ENCODE results near the gene RRP36.
A peak's percentile ranks its signal among the peaks of the same experiment; 100 is the strongest.

Gene RRP36

DNA sequence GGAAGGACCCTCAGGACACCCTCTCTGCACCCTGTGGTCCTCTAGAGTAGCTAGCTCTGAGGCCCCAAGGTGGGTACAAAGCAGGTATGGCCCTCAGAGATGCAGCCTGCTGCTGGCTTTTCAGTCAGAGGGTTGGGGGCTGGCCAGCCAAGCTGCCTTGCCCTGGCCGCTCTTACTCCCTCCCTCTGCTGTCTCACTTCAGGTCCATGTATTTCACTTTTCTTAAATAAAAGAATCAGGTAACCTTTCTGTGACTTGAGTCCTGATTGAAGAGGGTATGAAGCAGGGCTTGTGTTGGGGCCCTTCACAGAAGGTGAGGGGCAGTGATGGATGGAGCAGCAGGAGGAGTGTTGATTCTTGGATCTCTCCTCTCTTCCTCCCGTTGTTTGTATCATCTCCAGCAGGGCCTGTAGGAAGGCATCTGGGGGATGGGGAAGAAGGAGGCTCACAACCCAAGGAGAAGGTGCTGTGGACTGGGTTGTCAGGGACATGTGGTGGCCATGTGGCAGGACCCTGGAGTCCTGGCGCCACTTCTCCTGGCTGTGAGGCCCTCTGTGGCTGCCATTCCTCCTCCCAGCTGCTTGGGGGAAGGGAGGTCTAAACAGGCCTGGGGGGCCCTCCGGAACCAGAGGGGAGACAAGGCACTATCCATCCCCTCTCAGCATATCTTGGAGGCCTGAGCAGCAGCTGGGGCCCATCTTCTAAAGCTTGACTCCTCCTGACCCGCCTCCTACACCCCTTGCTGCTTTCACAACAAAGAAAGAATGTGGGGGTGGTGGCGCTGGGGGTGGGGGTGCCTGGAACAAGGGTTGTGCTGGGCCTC, 53.6 kb downstream of the RRP36 start:
- DNase-seq: peak; percentile 65

DNA sequence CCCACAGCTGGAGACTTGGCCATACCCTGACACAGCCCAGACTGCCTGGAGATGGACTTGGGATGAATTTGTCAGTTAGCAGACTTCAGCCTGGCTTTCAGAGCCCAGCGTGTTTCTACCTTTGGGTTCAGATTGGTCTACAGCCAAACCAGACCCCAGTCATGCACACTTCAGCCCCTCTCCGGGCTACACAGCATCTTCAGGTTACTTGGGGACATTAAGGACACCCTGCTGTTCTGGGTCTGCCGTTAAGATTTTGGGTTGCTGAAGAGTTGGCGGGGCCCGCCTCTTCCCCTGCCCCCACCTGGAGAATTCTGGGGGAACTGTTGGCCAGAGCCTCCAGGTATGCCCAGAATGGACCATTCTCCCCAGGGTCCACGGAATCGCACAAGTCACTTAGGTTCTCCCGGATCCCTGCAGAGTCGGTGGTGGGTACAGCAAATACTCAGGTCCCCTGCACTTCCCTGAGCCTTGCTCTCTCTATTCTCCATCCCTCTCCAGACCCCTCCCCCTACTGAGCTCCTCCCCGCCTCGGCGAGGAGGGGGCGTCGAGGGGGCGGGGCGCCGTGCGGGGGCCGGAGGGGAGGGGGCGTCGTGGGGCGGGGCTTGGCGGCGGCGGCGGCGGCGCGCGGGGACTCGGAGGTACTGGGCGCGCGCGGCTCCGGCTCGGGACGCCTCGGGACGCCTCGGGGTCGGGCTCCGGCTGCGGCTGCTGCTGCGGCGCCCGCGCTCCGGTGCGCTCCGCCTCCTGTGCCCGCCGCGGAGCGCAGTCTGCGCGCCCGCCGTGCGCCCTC, 54.4 kb downstream of the RRP36 start, which contains the start of gene PTK7:
PTK7 (plus strand) TSS at position 645 of the 794 bp plus-strand sequence. CDS start 175 bp downstream, outside the sequence.
- peak; percentile 45 for DNase-seq

DNA sequence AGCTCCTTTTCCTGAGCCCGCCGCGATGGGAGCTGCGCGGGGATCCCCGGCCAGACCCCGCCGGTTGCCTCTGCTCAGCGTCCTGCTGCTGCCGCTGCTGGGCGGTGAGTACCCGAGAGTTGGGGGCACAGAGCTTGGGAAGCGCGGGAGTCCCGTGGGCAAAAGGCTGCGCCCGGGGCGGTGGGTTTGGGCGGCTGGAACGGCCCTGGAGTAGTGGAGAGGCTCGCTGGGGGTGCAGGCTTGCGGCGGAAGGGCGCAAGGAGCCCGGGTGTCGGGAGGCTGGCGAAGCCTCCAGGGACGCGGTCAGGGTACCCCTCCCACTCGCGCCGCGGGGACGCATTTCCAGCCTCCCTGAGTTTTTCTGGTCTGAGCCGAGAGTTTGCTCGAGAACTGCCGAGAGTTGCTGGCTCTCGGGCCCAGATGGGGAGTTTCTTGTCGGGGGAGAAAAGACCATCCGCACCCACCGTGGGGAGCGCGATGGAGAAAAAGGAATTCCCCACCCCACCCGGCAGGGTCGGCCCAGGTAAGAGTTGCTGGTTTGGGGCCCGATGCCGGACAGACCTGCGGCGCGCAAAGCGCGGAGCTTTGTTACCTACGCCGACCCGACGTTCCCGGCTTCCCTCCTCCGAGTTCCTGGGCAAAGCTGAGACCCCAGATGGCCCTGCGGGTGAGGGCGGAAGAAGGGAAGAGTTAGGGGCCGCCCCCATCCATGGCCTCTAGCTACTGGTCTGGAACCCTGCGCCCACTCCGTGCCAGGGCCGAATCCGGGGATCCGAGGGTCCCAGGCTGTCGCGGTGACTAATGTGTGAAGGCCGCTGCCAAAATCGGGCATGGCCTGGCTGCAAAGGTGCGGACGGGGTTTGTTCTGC, 55.3 kb downstream of the RRP36 start:
- DNase-seq: peak; percentile 29

DNA sequence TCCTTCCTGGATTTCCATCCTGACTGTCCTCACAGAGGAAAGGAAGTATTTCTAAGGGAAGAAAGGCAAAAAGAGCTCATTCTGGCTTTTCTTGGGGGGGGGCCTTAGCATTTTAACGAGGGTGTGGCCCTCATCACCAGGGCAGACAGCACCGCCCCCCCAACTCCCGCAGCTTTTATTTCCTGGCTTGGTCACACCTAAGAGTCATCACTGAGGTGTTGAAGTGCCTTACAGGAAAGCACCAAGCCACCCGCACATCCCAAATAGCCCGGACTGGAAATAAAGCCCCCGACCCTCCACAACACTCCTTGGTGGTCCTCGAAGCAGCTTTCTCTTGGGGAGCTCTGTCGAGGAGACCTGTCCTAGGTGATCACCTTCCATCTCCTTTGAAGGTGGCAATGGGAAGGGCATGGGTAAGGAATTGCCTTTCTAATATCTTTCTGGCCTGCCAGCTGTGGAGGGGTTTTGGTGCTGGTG, 55.9 kb downstream of the RRP36 start:
- DNase-seq: no peak

DNA sequence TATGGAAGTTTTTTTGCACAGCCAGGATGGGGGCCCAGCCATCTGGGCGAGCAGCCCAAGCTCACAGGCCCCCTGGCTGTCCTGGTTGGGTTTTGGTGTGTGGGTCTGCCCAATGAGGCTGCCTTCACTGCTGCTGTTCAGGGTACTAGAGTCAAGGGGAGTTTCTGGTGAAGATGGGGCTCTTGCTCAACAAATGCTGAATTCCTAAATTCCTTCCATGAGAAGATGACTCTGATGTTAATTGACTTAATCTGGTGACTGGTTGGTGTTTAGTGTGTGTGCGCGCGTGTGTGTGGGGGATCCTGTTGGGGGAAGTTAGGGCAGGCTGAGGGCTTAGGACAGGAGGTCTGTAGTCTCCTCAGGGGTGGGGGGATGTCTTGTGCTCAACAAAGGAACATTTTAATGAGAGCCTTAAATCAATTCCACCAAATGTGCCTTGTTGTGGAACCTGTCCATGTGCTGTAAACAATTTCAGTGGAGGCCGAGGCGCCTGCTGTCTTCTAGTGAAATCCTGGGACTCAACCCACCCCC, 56.6 kb downstream of the RRP36 start:
- DNase-seq: no peak

DNA sequence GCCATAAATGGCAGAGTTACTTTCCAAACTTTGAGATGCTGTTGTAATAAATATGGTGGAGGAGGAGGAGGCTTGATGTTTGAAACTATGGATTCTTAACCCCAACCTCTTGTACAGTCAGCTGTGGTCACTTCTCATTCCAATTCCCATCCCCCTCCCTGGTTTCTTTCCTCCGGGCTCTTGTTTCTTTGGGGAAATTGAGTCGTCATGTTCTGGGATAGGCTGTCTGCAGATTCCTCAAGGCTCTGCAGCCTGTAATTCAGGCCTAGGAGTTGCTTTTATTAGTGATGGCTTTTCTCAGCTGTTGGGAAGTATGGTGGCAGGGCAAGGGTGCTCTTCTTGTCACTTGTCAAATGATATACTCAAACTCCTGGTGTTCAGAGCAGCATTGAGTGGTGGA, 57.3 kb downstream of the RRP36 start:
- no peak for DNase-seq

Data from NCI-H226 (cell line).